Measurements from ENCODE around the gene CHMP4B.

CHMP4B gene

DNA sequence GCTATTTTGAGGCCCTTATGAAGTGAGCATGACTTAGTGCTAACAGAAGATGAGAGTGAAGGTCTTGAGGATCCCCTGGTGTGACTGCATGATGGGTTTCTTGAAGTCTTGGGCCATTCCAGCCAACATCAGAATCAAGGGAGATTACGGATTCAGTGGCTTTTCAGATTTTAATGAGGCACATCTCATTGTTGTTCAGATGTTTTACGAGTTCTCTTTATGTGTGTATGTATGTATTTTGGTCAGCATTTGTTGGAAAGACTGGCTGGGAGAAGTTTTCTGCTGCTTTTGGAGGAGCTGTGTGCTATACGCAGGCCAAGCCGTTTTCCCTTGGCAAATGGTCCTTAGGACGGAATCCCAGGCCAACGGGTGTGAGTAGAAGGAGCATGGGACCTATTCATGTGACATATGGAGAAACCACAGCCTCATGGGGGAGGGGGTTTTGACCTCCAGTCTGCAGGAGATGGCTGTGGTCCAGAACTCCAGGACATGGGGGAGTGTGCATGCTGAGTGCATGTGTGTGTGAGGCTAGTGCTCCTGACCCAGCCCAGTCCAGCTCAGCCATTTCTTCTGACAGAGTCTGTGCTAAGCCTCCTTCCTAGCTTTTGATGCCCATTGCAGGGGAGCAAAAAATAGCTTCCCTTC is 35.3 kb downstream of the CHMP4B start:
- H3K9ac ChIP-seq (ENCODE audit: low read depth in 1 of 2, low read length in 2 of 2), result no peak overlapping the region
- peaks cover 36 to 43% of the 10 kb centered on the region in 2 donors for H3K4me1 ChIP-seq (ENCODE audit: control insufficient read depth in 1 of 2, insufficient read depth in 2 of 2, low read length in 2 of 2)
- peaks cover 14 to 28% of the 10 kb centered on the region in 2 donors for H3K36me3 ChIP-seq (ENCODE audit: control insufficient read depth in 1 of 2, insufficient read depth in 2 of 2, low read length in 2 of 2)
- no peak overlapping the region for H3K4me3 ChIP-seq (ENCODE audit: low read depth in 1 of 2, low read length in 2 of 2)
- no peaks in the 10 kb centered on the region for H3K9me3 ChIP-seq (ENCODE audit: control insufficient read depth in 1 of 2, low read length in 2 of 2)
- H3K27ac ChIP-seq (ENCODE audit: low read depth, low read length), result no peak overlapping the region
- no peaks in the 10 kb centered on the region for H3K27me3 ChIP-seq (ENCODE audit: control insufficient read depth in 1 of 2, insufficient read depth in 2 of 2, low read length in 2 of 2)

DNA sequence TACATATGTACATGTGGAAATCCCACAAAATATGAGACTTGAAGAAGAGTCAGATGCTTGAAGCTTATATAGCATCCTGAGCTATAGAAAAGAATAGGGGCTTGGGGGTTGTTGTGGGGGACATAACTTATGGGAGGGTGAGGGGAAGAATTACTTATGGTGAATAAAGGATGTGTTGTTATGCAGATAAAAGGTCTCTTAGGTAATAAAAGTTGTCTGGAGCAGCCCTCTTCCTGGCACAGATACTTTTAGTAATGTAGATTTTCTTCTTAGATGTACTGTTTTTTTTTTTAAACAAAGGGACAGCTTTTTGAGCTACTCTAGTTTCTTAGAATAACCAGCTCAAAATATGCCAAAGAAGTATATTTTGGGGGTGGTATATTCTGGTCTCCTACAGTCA is 35.9 kb downstream of the CHMP4B start:
- H3K9me3 ChIP-seq (ENCODE audit: control insufficient read depth in 1 of 2, low read length in 2 of 2), result no peaks in the 10 kb centered on the region
- no peaks in the 10 kb centered on the region for H3K27me3 ChIP-seq (ENCODE audit: control insufficient read depth in 1 of 2, insufficient read depth in 2 of 2, low read length in 2 of 2)
- peaks cover 30 to 37% of the 10 kb centered on the region in 2 donors for H3K4me1 ChIP-seq (ENCODE audit: control insufficient read depth in 1 of 2, insufficient read depth in 2 of 2, low read length in 2 of 2)
- H3K9ac ChIP-seq (ENCODE audit: low read depth in 1 of 2, low read length in 2 of 2), result no peak overlapping the region
- no peak overlapping the region for H3K27ac ChIP-seq (ENCODE audit: low read depth, low read length)
- peaks cover 20 to 34% of the 10 kb centered on the region in 2 donors for H3K36me3 ChIP-seq (ENCODE audit: control insufficient read depth in 1 of 2, insufficient read depth in 2 of 2, low read length in 2 of 2)
- no peak overlapping the region for H3K4me3 ChIP-seq (ENCODE audit: low read depth in 1 of 2, low read length in 2 of 2)

DNA sequence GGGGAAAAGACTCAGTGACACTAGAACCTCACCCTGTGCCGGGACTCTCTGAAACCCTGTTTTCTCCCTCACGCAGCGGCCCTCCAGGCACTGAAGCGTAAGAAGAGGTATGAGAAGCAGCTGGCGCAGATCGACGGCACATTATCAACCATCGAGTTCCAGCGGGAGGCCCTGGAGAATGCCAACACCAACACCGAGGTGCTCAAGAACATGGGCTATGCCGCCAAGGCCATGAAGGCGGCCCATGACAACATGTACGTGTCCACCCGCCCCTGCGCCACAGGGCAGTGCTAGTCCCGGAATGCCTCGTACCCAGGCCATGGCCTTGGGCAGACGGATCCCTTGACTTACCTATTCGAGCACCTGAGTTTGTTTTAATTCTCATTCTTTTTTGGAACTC is 37.2 kb downstream of the CHMP4B start:
- no peak overlapping the region for H3K27ac ChIP-seq (ENCODE audit: low read depth, low read length)
- H3K9me3 ChIP-seq (ENCODE audit: control insufficient read depth in 1 of 2, low read length in 2 of 2), result no peaks in the 10 kb centered on the region
- H3K27me3 ChIP-seq (ENCODE audit: control insufficient read depth in 1 of 2, insufficient read depth in 2 of 2, low read length in 2 of 2), result no peaks in the 10 kb centered on the region
- no peak overlapping the region for H3K9ac ChIP-seq (ENCODE audit: low read depth in 1 of 2, low read length in 2 of 2)
- peaks cover 20 to 23% of the 10 kb centered on the region in 2 donors for H3K4me1 ChIP-seq (ENCODE audit: control insufficient read depth in 1 of 2, insufficient read depth in 2 of 2, low read length in 2 of 2)
- H3K36me3 ChIP-seq (ENCODE audit: control insufficient read depth in 1 of 2, insufficient read depth in 2 of 2, low read length in 2 of 2), result peaks cover 33 to 48% of the 10 kb centered on the region in 2 donors
- H3K4me3 ChIP-seq (ENCODE audit: low read depth in 1 of 2, low read length in 2 of 2), result no peak overlapping the region

DNA sequence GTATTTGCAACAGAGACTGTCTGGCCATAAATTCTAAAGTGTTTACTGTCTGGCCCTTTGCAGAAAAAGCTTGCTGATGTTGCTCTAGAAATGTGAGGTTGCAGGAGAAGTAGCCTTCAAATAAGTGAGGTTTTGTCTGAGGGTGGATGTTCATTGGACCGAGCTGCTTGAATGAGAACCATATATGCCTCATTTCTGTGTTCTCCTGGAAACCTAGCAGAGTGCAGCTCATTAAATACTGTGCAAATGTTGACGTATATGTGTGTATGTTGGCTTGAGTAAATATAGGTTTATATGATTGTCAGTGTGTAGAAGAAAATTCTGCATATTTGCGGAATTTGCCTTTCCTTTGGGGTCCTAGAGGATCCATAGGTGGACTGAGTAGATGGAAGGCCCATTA is 39.0 kb downstream of the CHMP4B start:
- peaks cover 46 to 64% of the 10 kb centered on the region in 2 donors for H3K36me3 ChIP-seq (ENCODE audit: control insufficient read depth in 1 of 2, insufficient read depth in 2 of 2, low read length in 2 of 2)

DNA sequence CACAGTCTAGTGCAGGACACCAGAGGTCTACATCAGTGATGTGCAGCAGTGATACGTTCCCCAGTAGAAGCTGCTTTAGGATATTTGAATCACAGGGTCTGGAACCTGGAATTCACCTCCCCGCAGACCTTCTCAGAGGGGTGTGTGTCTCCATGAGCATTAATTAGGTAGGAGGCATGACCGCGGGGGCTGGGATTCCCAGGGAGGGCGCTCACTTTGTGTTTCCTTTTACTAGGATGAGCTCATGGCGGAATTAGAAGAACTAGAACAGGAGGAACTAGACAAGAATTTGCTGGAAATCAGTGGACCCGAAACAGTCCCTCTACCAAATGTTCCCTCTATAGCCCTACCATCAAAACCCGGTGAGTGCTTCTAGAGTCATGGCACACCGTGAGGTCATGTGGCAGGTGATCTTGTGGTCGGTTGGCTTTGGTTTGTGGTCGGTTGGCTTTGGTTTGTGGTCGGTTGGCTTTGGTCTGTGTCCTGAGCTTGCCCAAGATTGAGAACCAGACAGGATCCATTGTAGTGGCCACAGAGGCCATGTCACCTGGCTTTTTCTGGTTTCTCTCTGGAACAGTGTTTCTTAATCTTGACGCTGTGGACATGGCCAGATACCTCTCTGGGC is 40.8 kb downstream of the CHMP4B start:
- Histone ChIP-seq H3K36me3 (ENCODE audit: control insufficient read depth in 1 of 2, insufficient read depth in 2 of 2, low read length in 2 of 2) (peaks cover 55 to 78% of the 10 kb centered on the region in 2 donors), H3K4me3 (ENCODE audit: low read depth in 1 of 2, low read length in 2 of 2) (no peak overlapping the region), H3K27ac (ENCODE audit: low read depth, low read length) (no peak overlapping the region), H3K9ac (ENCODE audit: low read depth in 1 of 2, low read length in 2 of 2) (no peak overlapping the region), H3K27me3 (ENCODE audit: control insufficient read depth in 1 of 2, insufficient read depth in 2 of 2, low read length in 2 of 2) (no peaks in the 10 kb centered on the region), H3K9me3 (ENCODE audit: control insufficient read depth in 1 of 2, low read length in 2 of 2) (no peaks in the 10 kb centered on the region), H3K4me1 (ENCODE audit: control insufficient read depth in 1 of 2, insufficient read depth in 2 of 2, low read length in 2 of 2) (peaks cover under 1 to 5% of the 10 kb centered on the region in 2 donors)

More for the DNA sequence above, 39.0 kb downstream of the CHMP4B start:
- Histone ChIP-seq H3K27ac (ENCODE audit: low read depth, low read length) (no peak overlapping the region), H3K4me1 (ENCODE audit: control insufficient read depth in 1 of 2, insufficient read depth in 2 of 2, low read length in 2 of 2) (peaks cover 11 to 16% of the 10 kb centered on the region in 2 donors), H3K27me3 (ENCODE audit: control insufficient read depth in 1 of 2, insufficient read depth in 2 of 2, low read length in 2 of 2) (no peaks in the 10 kb centered on the region), H3K9me3 (ENCODE audit: control insufficient read depth in 1 of 2, low read length in 2 of 2) (no peaks in the 10 kb centered on the region), H3K9ac (ENCODE audit: low read depth in 1 of 2, low read length in 2 of 2) (no peak overlapping the region), H3K4me3 (ENCODE audit: low read depth in 1 of 2, low read length in 2 of 2) (no peak overlapping the region)

DNA sequence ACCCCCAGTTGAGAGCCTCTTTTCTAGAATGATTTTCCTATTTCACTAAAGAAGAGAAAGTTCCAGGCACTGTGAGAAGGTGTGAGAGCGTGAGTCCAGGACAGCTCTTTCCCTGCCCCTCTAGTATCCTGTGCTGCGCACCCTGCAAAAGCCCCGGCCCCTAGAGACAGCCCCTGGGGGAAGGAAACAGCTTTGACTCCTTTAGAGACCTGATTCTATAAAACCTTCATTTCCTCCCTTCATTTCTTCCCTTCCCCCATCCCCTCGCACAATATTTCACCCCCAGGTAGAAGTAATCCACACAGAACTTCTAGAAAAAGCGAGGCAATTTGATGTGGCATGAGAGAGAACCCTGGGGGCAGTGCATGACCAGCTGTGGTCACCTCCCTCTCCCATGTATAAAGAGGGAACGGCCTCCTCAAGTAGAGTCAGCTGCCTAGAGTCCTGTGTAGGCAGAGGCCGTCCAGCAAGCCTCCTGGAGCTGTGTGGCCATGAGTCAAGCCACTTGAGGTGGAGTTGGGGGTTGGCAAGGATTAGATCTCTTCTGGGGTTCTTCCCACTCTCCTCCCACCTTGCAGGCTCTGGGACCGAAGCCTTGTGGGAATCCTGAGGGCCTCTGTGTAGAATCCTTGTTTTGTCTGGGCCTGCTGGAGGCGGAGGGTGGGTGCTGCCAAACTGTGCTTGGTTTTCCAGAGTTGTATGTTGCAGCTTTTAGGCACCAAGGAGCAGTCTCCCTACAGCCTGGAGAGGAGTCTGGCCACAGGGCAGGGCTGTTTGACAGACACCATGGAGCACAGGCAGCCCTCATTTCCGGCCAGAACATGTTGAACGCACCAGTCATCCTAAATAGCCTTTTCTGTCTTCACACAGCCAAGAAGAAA is 41.7 kb downstream of the CHMP4B start:
- Histone ChIP-seq H3K4me3 (ENCODE audit: low read depth in 1 of 2, low read length in 2 of 2) (no peak overlapping the region), H3K36me3 (ENCODE audit: control insufficient read depth in 1 of 2, insufficient read depth in 2 of 2, low read length in 2 of 2) (peaks cover 58 to 83% of the 10 kb centered on the region in 2 donors), H3K27me3 (ENCODE audit: control insufficient read depth in 1 of 2, insufficient read depth in 2 of 2, low read length in 2 of 2) (no peaks in the 10 kb centered on the region), H3K9ac (ENCODE audit: low read depth in 1 of 2, low read length in 2 of 2) (no peak overlapping the region), H3K27ac (ENCODE audit: low read depth, low read length) (no peak overlapping the region), H3K9me3 (ENCODE audit: control insufficient read depth in 1 of 2, low read length in 2 of 2) (no peaks in the 10 kb centered on the region), H3K4me1 (ENCODE audit: control insufficient read depth in 1 of 2, insufficient read depth in 2 of 2, low read length in 2 of 2) (no peaks in the 10 kb centered on the region)

DNA sequence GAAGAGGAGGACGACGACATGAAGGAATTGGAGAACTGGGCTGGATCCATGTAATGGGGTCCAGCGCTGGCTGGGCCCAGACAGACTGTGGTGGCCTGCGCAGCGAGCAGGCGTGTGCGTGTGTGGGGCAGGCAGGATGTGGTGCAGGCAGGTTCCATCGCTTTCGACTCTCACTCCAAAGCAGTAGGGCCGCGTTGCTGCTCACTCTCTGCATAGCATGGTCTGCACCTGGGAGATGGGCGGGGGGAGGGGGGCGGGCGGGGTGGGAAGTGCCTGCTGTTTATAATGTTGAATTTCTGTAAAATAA is 42.3 kb downstream of the CHMP4B start:
- Histone ChIP-seq H3K4me3 (ENCODE audit: low read depth in 1 of 2, low read length in 2 of 2) (no peak overlapping the region), H3K9me3 (ENCODE audit: control insufficient read depth in 1 of 2, low read length in 2 of 2) (no peaks in the 10 kb centered on the region), H3K4me1 (ENCODE audit: control insufficient read depth in 1 of 2, insufficient read depth in 2 of 2, low read length in 2 of 2) (peaks cover 0 to 5% of the 10 kb centered on the region in 2 donors), H3K27me3 (ENCODE audit: control insufficient read depth in 1 of 2, insufficient read depth in 2 of 2, low read length in 2 of 2) (no peaks in the 10 kb centered on the region), H3K36me3 (ENCODE audit: control insufficient read depth in 1 of 2, insufficient read depth in 2 of 2, low read length in 2 of 2) (peaks cover 59 to 84% of the 10 kb centered on the region in 2 donors), H3K27ac (ENCODE audit: low read depth, low read length) (no peak overlapping the region), H3K9ac (ENCODE audit: low read depth in 1 of 2, low read length in 2 of 2) (no peak overlapping the region)

DNA sequence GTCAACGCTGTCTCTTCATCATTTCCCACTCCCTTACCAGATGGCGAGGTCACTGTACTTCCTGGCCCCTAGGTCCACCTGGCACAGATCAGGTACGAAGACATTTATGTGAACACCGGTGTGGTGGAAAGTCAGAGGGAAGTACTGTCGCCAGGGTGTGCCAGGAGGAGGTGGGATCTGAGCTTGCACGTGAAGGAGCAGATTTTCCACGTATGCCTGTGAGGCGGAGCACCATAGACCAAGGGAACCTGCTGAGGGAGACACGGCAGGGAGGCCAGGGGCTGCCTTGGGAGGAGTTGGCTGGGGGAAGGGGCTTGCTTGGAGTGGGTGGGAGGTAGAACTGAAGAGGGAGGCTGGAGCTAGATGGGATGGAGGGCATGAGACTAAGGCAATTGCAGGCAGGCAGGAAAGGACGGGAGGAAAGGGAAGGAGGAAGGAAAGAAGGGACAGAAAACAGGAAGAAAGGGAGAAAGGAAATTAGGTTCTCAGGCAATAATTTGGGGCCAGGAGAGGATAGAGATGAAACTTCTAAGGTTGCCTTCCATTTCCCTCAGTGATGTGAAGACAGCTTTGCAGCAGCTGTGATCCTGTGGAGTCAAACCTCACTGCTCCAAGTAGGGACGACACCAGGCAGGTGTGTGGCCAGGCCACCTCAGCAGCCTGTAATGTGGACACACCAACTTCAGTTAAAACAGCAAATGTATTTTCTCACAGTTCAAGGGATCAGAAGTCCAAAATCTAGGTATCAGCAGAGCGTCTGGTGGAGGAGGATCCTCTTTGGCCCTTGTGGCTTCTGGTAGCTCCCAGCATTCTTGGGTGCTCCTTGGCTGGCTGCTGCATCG is 46.8 kb downstream of the CHMP4B start:
- no peak overlapping the region for H3K27ac ChIP-seq (ENCODE audit: low read depth, low read length)
- peaks cover 30 to 46% of the 10 kb centered on the region in 2 donors for H3K36me3 ChIP-seq (ENCODE audit: control insufficient read depth in 1 of 2, insufficient read depth in 2 of 2, low read length in 2 of 2)
- H3K4me1 ChIP-seq (ENCODE audit: control insufficient read depth in 1 of 2, insufficient read depth in 2 of 2, low read length in 2 of 2), result peaks cover 0 to 21% of the 10 kb centered on the region in 2 donors
- no peaks in the 10 kb centered on the region for H3K9me3 ChIP-seq (ENCODE audit: control insufficient read depth in 1 of 2, low read length in 2 of 2)
- H3K4me3 ChIP-seq (ENCODE audit: low read depth in 1 of 2, low read length in 2 of 2), result no peak overlapping the region
- no peaks in the 10 kb centered on the region for H3K27me3 ChIP-seq (ENCODE audit: control insufficient read depth in 1 of 2, insufficient read depth in 2 of 2, low read length in 2 of 2)
- no peak overlapping the region for H3K9ac ChIP-seq (ENCODE audit: low read depth in 1 of 2, low read length in 2 of 2)

DNA sequence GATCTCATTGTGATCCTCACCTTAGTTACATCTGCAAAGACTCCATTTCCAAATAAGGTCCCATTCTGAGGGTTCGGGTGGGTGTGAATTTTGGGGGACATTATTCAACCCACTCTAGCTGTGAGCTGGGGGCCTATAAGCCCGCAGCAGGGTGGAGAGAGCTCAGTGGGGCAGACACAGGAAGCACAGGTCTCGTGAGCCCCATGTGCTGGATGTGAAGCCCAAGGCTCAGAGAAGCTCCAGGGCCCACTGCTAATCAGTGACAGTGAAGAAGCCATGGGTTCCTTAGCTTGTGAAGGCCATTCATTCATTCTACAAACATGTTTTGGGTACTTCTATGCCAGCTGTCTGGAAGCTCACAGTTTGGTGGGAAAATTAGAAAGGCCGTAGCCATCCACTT is 47.5 kb downstream of the CHMP4B start:
- no peak overlapping the region for H3K27ac ChIP-seq (ENCODE audit: low read depth, low read length)
- no peak overlapping the region for H3K4me3 ChIP-seq (ENCODE audit: low read depth in 1 of 2, low read length in 2 of 2)
- H3K9ac ChIP-seq (ENCODE audit: low read depth in 1 of 2, low read length in 2 of 2), result no peak overlapping the region
- H3K4me1 ChIP-seq (ENCODE audit: control insufficient read depth in 1 of 2, insufficient read depth in 2 of 2, low read length in 2 of 2), result peaks cover 0 to 21% of the 10 kb centered on the region in 2 donors
- no peaks in the 10 kb centered on the region for H3K27me3 ChIP-seq (ENCODE audit: control insufficient read depth in 1 of 2, insufficient read depth in 2 of 2, low read length in 2 of 2)
- H3K9me3 ChIP-seq (ENCODE audit: control insufficient read depth in 1 of 2, low read length in 2 of 2), result no peaks in the 10 kb centered on the region
- H3K36me3 ChIP-seq (ENCODE audit: control insufficient read depth in 1 of 2, insufficient read depth in 2 of 2, low read length in 2 of 2), result peaks cover 26 to 40% of the 10 kb centered on the region in 2 donors
